SU-DHL-6 (cell line): Measurements from ENCODE around the gene RBM34.

ENCODE experiments used
- H2AFZ ChIP-seq: fragments of 200-600 bp; sonication (generic); 2 replicates; pipeline ENCODE4 v1.6.1; 2014; ENCODE audit warnings: low read depth, mild to moderate bottlenecking, moderate library complexity, mixed read lengths, antibody characterized with exemption, low read length; ENCODE audit not compliant: severe bottlenecking
- H3F3A ChIP-seq: fragments of 200-600 bp; shearing (Covaris generic); 2 replicates; pipeline ENCODE4 v1.6.0; 2016; ENCODE audit warnings: antibody characterized with exemption, mild to moderate bottlenecking; ENCODE audit not compliant: insufficient read depth
- H3K27ac ChIP-seq: fragments of 200-600 bp; sonication (generic); 2 replicates; pipeline ENCODE4 v1.5.1; 2016; ENCODE audit warnings: low read depth, mild to moderate bottlenecking, low read length, moderate library complexity, mixed read lengths
- H3K27me3 ChIP-seq: fragments of 200-600 bp; sonication (generic), shearing (Covaris generic); 2 replicates; pipeline ENCODE4 v1.6.0; 2014; ENCODE audit warnings: mild to moderate bottlenecking, low read length
- H3K36me3 ChIP-seq: fragments of 200-600 bp; sonication (generic); 2 replicates; pipeline ENCODE4 v1.6.1; 2014; ENCODE audit warnings: mild to moderate bottlenecking, low read length, mixed read lengths
- H3K4me2 ChIP-seq: fragments of 300-600, 200-600 bp; shearing (Covaris generic), sonication (generic); 2 replicates; pipeline ENCODE4 v1.6.0; 2014; ENCODE audit warnings: low read length, low read depth, mild to moderate bottlenecking; ENCODE audit not compliant: poor library complexity, severe bottlenecking
- H3K4me3 ChIP-seq: fragments of 200-600 bp; sonication (generic); 2 replicates; pipeline ENCODE4 v1.5.1; 2014; ENCODE audit warnings: antibody characterized with exemption, low read length, mild to moderate bottlenecking, mixed read lengths; ENCODE audit not compliant: insufficient read depth, poor library complexity, severe bottlenecking
- H3K79me2 ChIP-seq: fragments of 200-600 bp; sonication (generic); 2 replicates; pipeline ENCODE4 v1.6.1; 2014; ENCODE audit warnings: mild to moderate bottlenecking, low read length, moderate library complexity; ENCODE audit not compliant: insufficient read depth
- H3K9ac ChIP-seq: fragments of 200-600 bp; sonication (generic); 2 replicates; pipeline ENCODE4 v1.7.0; 2014; ENCODE audit warnings: mild to moderate bottlenecking, low read length
- H3K9me2 ChIP-seq: fragments of 200-600 bp; sonication (generic); replicated peaks from 2 replicates; pipeline ENCODE4 v1.6.1; 2014; ENCODE audit warnings: low read length; ENCODE audit not compliant: insufficient read depth
- H3K9me3 ChIP-seq: fragments of 200-600 bp; sonication (generic); 2 replicates; pipeline ENCODE4 v1.6.1; 2014; ENCODE audit warnings: low read length, mixed read lengths; ENCODE audit not compliant: insufficient read depth
- H4K20me1 ChIP-seq: fragments of 200-600 bp; sonication (generic); 2 replicates; pipeline ENCODE4 v1.6.1; 2014; ENCODE audit warnings: low read depth, mild to moderate bottlenecking, antibody characterized with exemption, low read length, moderate library complexity, mixed read lengths
- CTCF ChIP-seq: fragments of 200-600 bp; sonication (generic); IDR thresholded peaks from one replicate; pipeline ENCODE4 v1.5.1; 2017; ENCODE audit warnings: antibody characterized with exemption, mild to moderate bottlenecking, low read length, moderate library complexity; ENCODE audit not compliant: insufficient read depth, poor library complexity, severe bottlenecking
- EZH2phosphoT487 ChIP-seq: fragments of 200-600 bp; sonication (generic), shearing (Covaris generic); conservative IDR thresholded peaks from 2 replicates; pipeline ENCODE4 v1.6.1; 2018; ENCODE audit warnings: mild to moderate bottlenecking, antibody characterized with exemption, low read length, moderate library complexity, mixed read lengths

Gene RBM34

GRCh38 chr1:235147269-235147668 is 13.8 kb downstream of the RBM34 start:
- TF ChIP-seq EZH2phosphoT487 (no peak), CTCF (no peak)
- H3K27ac ChIP-seq = no peak overlapping the region
- no peaks in the 10 kb centered on the region for H3K27me3 ChIP-seq
- H3K9me2 ChIP-seq = no peaks in the 10 kb centered on the region
- no peaks in the 10 kb centered on the region for H3K9me3 ChIP-seq
- H4K20me1 ChIP-seq = peaks cover 1% of the 10 kb centered on the region; the same call in 1 of the 2 replicates
- H3K4me3 ChIP-seq = no peak overlapping the region
- H3K36me3 ChIP-seq = peaks cover 38% of the 10 kb centered on the region; the same call in 1 of the 2 replicates
- peaks cover 5% of the 10 kb centered on the region; the same call in 1 of the 2 replicates for H3F3A ChIP-seq
- H3K9ac ChIP-seq = no peak overlapping the region
- no peak overlapping the region for H2AFZ ChIP-seq
- no peak overlapping the region for H3K4me2 ChIP-seq
- peaks cover 38% of the 10 kb centered on the region; the same call in 1 of the 2 replicates for H3K79me2 ChIP-seq

DNA sequence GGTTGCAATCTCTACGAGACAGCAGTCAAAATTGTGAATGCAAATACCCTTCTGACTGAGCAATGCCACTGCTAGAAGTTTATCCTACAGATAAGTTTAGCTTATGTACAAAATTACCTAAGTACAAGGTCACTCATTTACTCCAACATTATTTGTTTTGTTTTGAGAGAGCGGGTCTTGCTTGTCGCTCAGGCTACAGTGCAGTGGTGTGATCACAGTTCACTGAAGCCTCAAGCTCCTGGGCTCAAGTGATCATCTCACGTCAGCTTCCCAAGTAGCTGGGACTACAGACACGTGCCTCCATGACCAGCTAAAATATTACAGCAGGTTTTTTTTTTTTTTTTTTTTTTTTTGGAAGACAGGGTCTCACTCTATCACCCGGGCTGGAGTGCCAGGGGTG is 15.4 kb downstream of the RBM34 start:
- Histone ChIP-seq H3K36me3 (peaks cover 29% of the 10 kb centered on the region; the same call in 1 of the 2 replicates), H3K27ac (no peak overlapping the region), H3K9ac (no peak overlapping the region), H4K20me1 (no peaks in the 10 kb centered on the region), H3F3A (peaks cover 3% of the 10 kb centered on the region; the same call in 1 of the 2 replicates), H3K4me3 (no peak overlapping the region), H3K27me3 (no peaks in the 10 kb centered on the region), H2AFZ (no peak overlapping the region), H3K9me3 (no peaks in the 10 kb centered on the region), H3K79me2 (peaks cover 34% of the 10 kb centered on the region; the same call in 1 of the 2 replicates), H3K4me2 (no peak overlapping the region), H3K9me2 (no peaks in the 10 kb centered on the region)
- TF ChIP-seq EZH2phosphoT487 = no peak

- no peaks in the 10 kb centered on the region for H4K20me1 ChIP-seq
- no peaks in the 10 kb centered on the region for H3K27me3 ChIP-seq
- H3K9me2 ChIP-seq = no peaks in the 10 kb centered on the region
- no peak overlapping the region for H3K4me3 ChIP-seq
- H2AFZ ChIP-seq = no peak overlapping the region
- H3F3A ChIP-seq = peaks cover under 1% of the 10 kb centered on the region; the same call in 1 of the 2 replicates
- H3K9ac ChIP-seq = no peak overlapping the region
- no peak overlapping the region for H3K27ac ChIP-seq
- peaks cover 32% of the 10 kb centered on the region; the same call in 1 of the 2 replicates for H3K36me3 ChIP-seq
- H3K79me2 ChIP-seq = peaks cover 29% of the 10 kb centered on the region; the same call in 1 of the 2 replicates
- TF ChIP-seq CTCF = no peak
- no peak for TF ChIP-seq EZH2phosphoT487
- no peaks in the 10 kb centered on the region for H3K9me3 ChIP-seq
- no peak overlapping the region for H3K4me2 ChIP-seq
These were observed 18.1 kb downstream of the RBM34 start for GRCh38 chr1:235142991-235143390.

DNA sequence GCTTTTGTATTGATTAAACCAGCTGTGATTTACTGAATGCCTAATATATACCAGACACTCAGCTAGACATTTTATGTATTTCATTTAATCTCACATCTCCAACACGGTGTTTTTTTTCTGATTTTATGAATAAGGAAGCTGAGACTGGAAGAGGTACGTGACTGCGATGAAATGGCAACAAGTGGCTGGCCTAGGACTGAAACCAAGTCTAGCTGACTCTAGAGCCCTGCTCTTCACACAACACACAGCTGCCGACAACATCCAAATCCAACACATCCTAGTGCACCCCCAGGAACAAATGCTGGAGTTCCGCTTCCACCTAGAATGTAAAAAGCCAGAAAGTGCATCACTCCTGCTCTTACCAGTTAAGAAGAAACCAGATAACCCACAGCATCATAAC is 21.7 kb downstream of the RBM34 start:
- Histone ChIP-seq H3F3A (no peaks in the 10 kb centered on the region), H3K4me2 (no peak overlapping the region), H3K36me3 (peaks cover 38% of the 10 kb centered on the region; the same call in 1 of the 2 replicates), H4K20me1 (no peaks in the 10 kb centered on the region), H3K27ac (no peak overlapping the region), H2AFZ (no peak overlapping the region), H3K9me2 (no peaks in the 10 kb centered on the region), H3K9ac (no peak overlapping the region), H3K79me2 (peaks cover 19% of the 10 kb centered on the region; the same call in 1 of the 2 replicates), H3K27me3 (no peaks in the 10 kb centered on the region), H3K4me3 (no peak overlapping the region), H3K9me3 (no peaks in the 10 kb centered on the region)
- TF ChIP-seq CTCF (no peak), EZH2phosphoT487 (no peak)
